H9 (cell line): ENCODE data around the gene SIRPB1. TPM values are rescaled to one million over a fixed set of nuclear protein-coding genes. Genes with fewer than 3 reads are reported as not detected.

Experiments used
- DNase-seq: peaks from one replicate; pipeline ENCODE4 v3.0.0-alpha.2; 2017
- H2AFZ ChIP-seq: one replicate; pipeline ENCODE4 v1.6.1; 2013; ENCODE audit warnings: mild to moderate bottlenecking, low read length, control low read depth, moderate library complexity
- H2AK5ac ChIP-seq: 2 replicates; pipeline ENCODE4 v1.6.1; 2013; ENCODE audit warnings: low read length, control low read depth, mixed read lengths; ENCODE audit not compliant: insufficient read length
- H2BK120ac ChIP-seq: one replicate; pipeline ENCODE4 v1.6.1; 2013; ENCODE audit warnings: low read depth, mild to moderate bottlenecking, low read length, control low read depth, inconsistent platforms; ENCODE audit not compliant: poor library complexity, severe bottlenecking
- H2BK12ac ChIP-seq: 2 replicates; pipeline ENCODE4 v1.6.1; 2013; ENCODE audit warnings: low read length, control low read depth, mixed read lengths, low read depth; ENCODE audit not compliant: insufficient read length
- H2BK15ac ChIP-seq: 2 replicates; pipeline ENCODE4 v1.6.1; 2013; ENCODE audit warnings: low read depth, low read length, control low read depth
- H2BK20ac ChIP-seq: one replicate; pipeline ENCODE4 v1.6.1; 2013; ENCODE audit warnings: low read depth, mild to moderate bottlenecking, low read length, control low read depth, inconsistent platforms; ENCODE audit not compliant: poor library complexity, severe bottlenecking
- H2BK5ac ChIP-seq: 2 replicates; pipeline ENCODE4 v1.6.1; 2013; ENCODE audit warnings: low read length, control low read depth, mixed read lengths; ENCODE audit not compliant: insufficient read length
- H3K14ac ChIP-seq: 2 replicates; pipeline ENCODE4 v1.6.1; 2013; ENCODE audit warnings: low read length, control low read depth; ENCODE audit not compliant: insufficient read depth
- H3K18ac ChIP-seq: 2 replicates; pipeline ENCODE4 v1.6.1; 2013; ENCODE audit warnings: low read depth, mild to moderate bottlenecking, mixed read lengths, low read length, control low read depth; ENCODE audit not compliant: insufficient read length
- H3K23ac ChIP-seq: 2 replicates; pipeline ENCODE4 v1.6.1; 2013; ENCODE audit warnings: low read length, control low read depth, mixed read lengths, low read depth; ENCODE audit not compliant: insufficient read length
- H3K23me2 ChIP-seq: 2 replicates; pipeline ENCODE4 v1.6.1; 2013; ENCODE audit warnings: low read depth, mild to moderate bottlenecking, mixed read lengths, low read length, control low read depth; ENCODE audit not compliant: insufficient read length, poor library complexity, severe bottlenecking
- H3K27ac ChIP-seq: 2 replicates; pipeline ENCODE4 v1.5.1; 2013; ENCODE audit warnings: low read length, control low read depth, mixed read lengths, low read depth; ENCODE audit not compliant: insufficient read length
- H3K27me3 ChIP-seq: 2 replicates; pipeline ENCODE4 v1.6.1; 2013; ENCODE audit warnings: low read length, control low read depth, inconsistent platforms; ENCODE audit not compliant: insufficient read depth
- H3K4ac ChIP-seq: 2 replicates; pipeline ENCODE4 v1.6.1; 2013; ENCODE audit warnings: low read depth, mild to moderate bottlenecking, control low read depth, inconsistent platforms, low read length, moderate library complexity
- H3K4me1 ChIP-seq: 2 replicates; pipeline ENCODE4 v1.6.1; 2013; ENCODE audit warnings: low read length, control low read depth, inconsistent platforms; ENCODE audit not compliant: insufficient read depth
- H3K4me2 ChIP-seq: 2 replicates; pipeline ENCODE4 v1.6.1; 2013; ENCODE audit warnings: low read length, control low read depth, mixed read lengths; ENCODE audit not compliant: insufficient read length, insufficient read depth
- H3K56ac ChIP-seq: 2 replicates; pipeline ENCODE4 v1.6.1; 2013; ENCODE audit warnings: low read depth, mild to moderate bottlenecking, mixed read lengths, low read length, control low read depth; ENCODE audit not compliant: insufficient read length
- H3K79me1 ChIP-seq: 2 replicates; pipeline ENCODE4 v1.6.1; 2013; ENCODE audit warnings: low read depth, mild to moderate bottlenecking, moderate library complexity, low read length, control low read depth, inconsistent platforms; ENCODE audit not compliant: insufficient read depth, poor library complexity, severe bottlenecking
- H3K79me2 ChIP-seq: 2 replicates; pipeline ENCODE4 v1.6.1; 2013; ENCODE audit warnings: low read length, control low read depth, inconsistent platforms; ENCODE audit not compliant: insufficient read depth
- H3K9ac ChIP-seq: 2 replicates; pipeline ENCODE4 v1.6.1; 2013; ENCODE audit warnings: low read length, control low read depth, mixed read lengths; ENCODE audit not compliant: insufficient read length; ENCODE audit errors: extremely low read depth
- H3K9me3 ChIP-seq: one replicate; pipeline ENCODE4 v1.6.1; 2013; ENCODE audit warnings: low read depth, low read length, inconsistent platforms; ENCODE audit not compliant: control insufficient read depth
- H3T11ph ChIP-seq: one replicate; pipeline ENCODE4 v1.6.1; 2013; ENCODE audit warnings: mild to moderate bottlenecking, low read length, control low read depth, inconsistent platforms
- H4K20me1 ChIP-seq: one replicate; pipeline ENCODE4 v1.6.1; 2013; ENCODE audit not compliant: control insufficient read depth, insufficient read length, insufficient read depth
- H4K5ac ChIP-seq: 2 replicates; pipeline ENCODE4 v1.6.1; 2013; ENCODE audit warnings: low read depth, mild to moderate bottlenecking, mixed read lengths, low read length, control low read depth; ENCODE audit not compliant: insufficient read length
- H4K8ac ChIP-seq: replicated peaks from 2 replicates; pipeline ENCODE4 v1.6.1; 2013; ENCODE audit warnings: low read length, control low read depth, mixed read lengths, low read depth; ENCODE audit not compliant: insufficient read length
- H4K91ac ChIP-seq: 2 replicates; pipeline ENCODE4 v1.6.1; 2013; ENCODE audit warnings: low read depth, mild to moderate bottlenecking, moderate library complexity, mixed read lengths, low read length, control low read depth; ENCODE audit not compliant: insufficient read length
- H3K27ac Mint-ChIP-seq, 3 experiments: 2 replicates in 2 of 3; 3 replicates in 1 of 3; pipeline ENCODE4 v1.8.0; 2020 to 2021; ENCODE audit warnings: mixed read lengths in 3 of 3, mild to moderate bottlenecking in 1 of 3, moderate library complexity in 1 of 3
- H3K27me3 Mint-ChIP-seq: 2 replicates; pipeline ENCODE4 v1.8.0; 2021; ENCODE audit warnings: low read depth, mild to moderate bottlenecking, moderate library complexity, mixed read lengths
- H3K36me3 Mint-ChIP-seq, 3 experiments: 2 replicates in 2 of 3; 3 replicates in 1 of 3; pipeline ENCODE4 v1.8.0; 2020 to 2021; ENCODE audit warnings: low read depth in 3 of 3, mixed read lengths in 3 of 3; ENCODE audit not compliant: insufficient read depth in 1 of 3
- H3K4me1 Mint-ChIP-seq, 2 experiments: 2 replicates each; pipeline ENCODE4 v1.8.0; 2020; ENCODE audit warnings: mixed read lengths in 2 of 2
- H3K4me3 Mint-ChIP-seq, 2 experiments: 2 replicates in 1 of 2; 3 replicates in 1 of 2; pipeline ENCODE4 v1.8.0; 2020 to 2021; ENCODE audit warnings: mild to moderate bottlenecking in 2 of 2, mixed read lengths in 2 of 2, moderate library complexity in 1 of 2
- H3K9me3 Mint-ChIP-seq, 2 experiments: 2 replicates in 1 of 2; 3 replicates in 1 of 2; pipeline ENCODE4 v1.8.0; 2020; ENCODE audit warnings: mild to moderate bottlenecking in 2 of 2, mixed read lengths in 2 of 2, moderate library complexity in 1 of 2
- CTCF ChIP-seq: fragments of 200-600 bp; sonication (generic); conservative IDR thresholded peaks from 3 replicates; pipeline ENCODE4 v1.8.0; 2021; ENCODE audit warnings: antibody characterized with exemption, mild to moderate bottlenecking
- WGBS: extraction: QIAGEN DNeasy Blood & Tissue Kit; methylation state at CpG from one replicate; pipeline ENCODE4 v1.1.7; 2013; ENCODE audit warnings: missing lambda C conversion rate, low lambda C conversion rate, mixed read lengths; ENCODE audit not compliant: insufficient read length; ENCODE audit errors: extremely low coverage; 5-methylcytosine and 5-hydroxymethylcytosine counted together
- total RNA-seq: library from RNA; stranded (reverse); gene quantifications from 2 replicates; pipeline ENCODE4 v1.2.1, GENCODE V29; 2021

The SIRPB1 gene
- total RNA-seq, 1 experiment from 2014 or later = 1.0 TPM

GRCh38 chr20:1651268-1652058 lies 31.7 kb upstream of the SIRPB1 start:
- no peaks in the 10 kb centered on the region for H4K20me1 ChIP-seq
- H3K27me3 Mint-ChIP-seq = peaks cover 8% of the 10 kb centered on the region
- H3K27ac Mint-ChIP-seq = no peak overlapping the region
- H3K4me1 Mint-ChIP-seq = no peaks in the 10 kb centered on the region
- no peak overlapping the region for H3K18ac ChIP-seq
- no peak overlapping the region for H2BK120ac ChIP-seq
- H4K5ac ChIP-seq = no peak overlapping the region
- H3K9me3 Mint-ChIP-seq = no peaks in the 10 kb centered on the region
- H3K79me2 ChIP-seq = no peaks in the 10 kb centered on the region
- no peak overlapping the region for H2BK12ac ChIP-seq
- H2BK20ac ChIP-seq = no peak overlapping the region
- H3K36me3 Mint-ChIP-seq = no peaks in the 10 kb centered on the region
- DNase-seq = no peak
- no peak overlapping the region for H3K4me2 ChIP-seq
- no peak overlapping the region for H3K4me3 Mint-ChIP-seq
- H2BK5ac ChIP-seq = no peak overlapping the region
- H3T11ph ChIP-seq = no peak overlapping the region
- no peak overlapping the region for H3K56ac ChIP-seq
- no peak overlapping the region for H3K27ac ChIP-seq
- H3K4ac ChIP-seq = no peak overlapping the region
- no peak overlapping the region for H3K23ac ChIP-seq
- WGBS = no CpG with 5 or more reads among the region's 3 CpGs
- no peak for TF ChIP-seq CTCF
- no peak overlapping the region for H2AK5ac ChIP-seq
- no peak overlapping the region for H3K14ac ChIP-seq
- H3K23me2 ChIP-seq = no peaks in the 10 kb centered on the region
- no peak overlapping the region for H2BK15ac ChIP-seq
- H4K91ac ChIP-seq = no peak overlapping the region
- H3K9me3 ChIP-seq = no peaks in the 10 kb centered on the region
- H2AFZ ChIP-seq = no peak overlapping the region
- no peaks in the 10 kb centered on the region for H3K79me1 ChIP-seq
- no peak overlapping the region for H3K9ac ChIP-seq
- no peaks in the 10 kb centered on the region for H3K27me3 ChIP-seq
- no peaks in the 10 kb centered on the region for H3K4me1 ChIP-seq
- no peak overlapping the region for H4K8ac ChIP-seq
